Diencephalon (tissue), 1 donor: ENCODE data around the gene C12orf60. TPM values are rescaled to one million over a fixed set of nuclear protein-coding genes. Genes with fewer than 3 reads are reported as not detected.

ENCODE experiments used
- total RNA-seq: library from RNA; depleted of rRNA; stranded (reverse); fragments of >200 nt; gene quantifications from one replicate; pipeline ENCODE4 v1.2.3, GENCODE V29; 2014

Gene C12orf60, protein sequence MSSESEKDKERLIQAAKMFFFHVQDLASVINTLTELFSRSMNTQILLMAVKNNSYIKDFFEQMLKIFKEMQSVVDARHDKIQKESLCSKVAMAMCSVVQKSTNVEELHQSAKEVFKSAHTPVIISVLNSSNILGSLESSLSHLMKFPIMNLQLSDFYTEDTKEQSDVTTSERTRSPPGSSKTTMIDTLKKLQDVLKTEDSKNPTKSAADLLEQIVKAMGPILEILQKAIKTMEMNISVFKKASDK
- total RNA-seq = 3.7 TPM

DNA sequence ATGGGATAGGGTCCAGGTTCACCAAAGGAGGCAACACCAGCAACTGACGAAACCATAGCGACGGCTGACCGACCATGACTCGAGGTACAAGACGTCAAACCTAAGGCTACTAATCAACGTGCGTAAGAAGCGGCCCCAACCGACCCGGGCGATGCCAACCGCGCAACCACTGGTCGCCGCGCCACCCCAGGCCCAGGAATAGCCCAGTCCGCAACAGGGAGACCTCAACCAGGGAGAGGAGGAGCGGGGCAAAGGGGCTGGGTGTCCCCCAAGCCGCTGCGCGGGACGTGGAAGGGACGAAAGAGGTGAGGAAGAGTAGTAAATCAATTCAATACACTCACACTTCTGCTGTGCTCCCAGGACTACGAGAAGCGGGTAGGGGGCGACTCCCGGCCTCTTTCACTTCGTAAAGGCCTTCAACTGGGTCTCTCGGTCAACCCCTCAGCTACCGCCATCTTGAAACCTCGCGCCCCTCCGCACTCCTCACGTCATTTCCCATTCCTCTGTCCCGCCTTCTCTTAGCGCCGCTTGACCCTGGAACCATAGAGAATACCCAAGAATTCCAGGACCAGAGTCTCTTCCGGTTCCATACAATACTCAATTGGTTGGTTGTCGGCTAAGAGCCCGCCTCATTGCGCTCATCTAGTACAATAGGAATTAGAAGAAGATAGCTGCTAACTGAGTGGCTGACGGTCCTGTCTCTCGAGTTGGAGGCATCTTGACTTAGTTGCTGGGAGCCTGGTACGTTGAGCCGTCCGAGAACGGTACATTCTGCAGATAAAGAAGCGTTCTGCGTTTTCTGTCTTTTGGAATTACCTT lies at the start of gene C12orf60, which contains the start of gene WBP11:
Gene C12orf60 (plus strand): TSS at position 660 of the 819 bp plus-strand sequence. CDS start 19,266 bp downstream, outside the sequence.
Gene WBP11 (minus strand): TSS at position 468 of the 819 bp plus-strand sequence. CDS start 2,095 bp downstream, outside the sequence.

DNA sequence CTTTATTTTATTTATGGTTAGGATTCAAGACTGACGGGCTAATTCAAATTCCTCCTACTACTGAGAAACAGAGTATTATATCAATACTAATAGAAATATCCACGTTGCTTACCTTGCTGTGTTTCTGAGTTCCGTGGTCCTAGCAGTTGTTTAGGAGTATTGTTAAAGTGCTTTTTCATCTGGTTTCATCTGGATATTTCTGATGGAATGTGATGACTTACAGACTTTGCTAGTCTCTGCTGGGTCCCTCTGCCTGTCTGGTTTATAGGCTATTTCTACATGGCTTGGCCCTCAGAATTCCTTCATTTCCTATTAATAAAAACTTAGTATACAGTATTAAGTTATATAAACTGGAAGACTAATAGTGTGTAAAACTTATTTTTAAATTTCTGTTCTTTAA lies 10.5 kb downstream of the C12orf60 start, which contains the start of gene SMCO3:
Gene SMCO3 (minus strand): TSS at position 169 of the 400 bp plus-strand sequence. CDS start 7,502 bp downstream, outside the sequence.

DNA sequence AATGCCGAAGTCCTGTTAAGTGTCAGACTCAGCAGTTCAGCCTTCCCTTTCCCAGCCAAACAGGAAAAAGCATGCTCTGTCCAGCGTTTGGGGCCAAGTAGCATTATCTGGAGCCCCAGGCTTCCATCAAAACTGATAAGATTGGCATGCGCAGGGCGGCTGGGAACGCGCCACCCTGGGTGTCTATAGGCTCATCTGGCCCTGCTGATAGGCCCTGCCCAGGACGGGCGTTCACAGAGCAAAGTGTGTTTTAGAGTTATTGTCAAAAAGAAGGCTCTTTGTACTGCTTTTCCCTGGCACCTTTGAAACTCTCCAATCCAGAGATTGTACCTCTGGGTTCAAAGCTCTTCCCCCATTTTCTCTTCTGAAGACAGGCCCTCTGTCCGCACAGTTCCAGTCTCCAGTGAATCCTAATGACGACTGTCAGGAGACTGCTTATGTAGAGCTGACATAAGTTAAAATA lies 40.0 kb downstream of the C12orf60 start, which contains the start of gene ART4:
Gene ART4 (minus strand): TSS at position 102 of the 463 bp plus-strand sequence. CDS start 413 bp downstream, outside the sequence.

Other genes starting within 250 kb of the C12orf60 start
- gene PLBD1, start 235.8 kb upstream of the C12orf60 start, total RNA-seq = 3.2 TPM
- not detected for gene GUCY2C, start 107.1 kb upstream of the C12orf60 start, total RNA-seq
- 28.4 TPM for gene WBP11, start 192 bp upstream of the C12orf60 start, total RNA-seq
- not detected for gene SMCO3, start 10.5 kb downstream of the C12orf60 start, total RNA-seq
- 0.46 TPM for gene ART4, start 39.9 kb downstream of the C12orf60 start, total RNA-seq
- gene MGP, start 82.2 kb downstream of the C12orf60 start, total RNA-seq = 3.0 TPM
- gene ERP27, start 134.9 kb downstream of the C12orf60 start, total RNA-seq = 0.46 TPM
- gene ARHGDIB, start 157.9 kb downstream of the C12orf60 start, total RNA-seq = 19.4 TPM
- not detected for gene PDE6H, start 169.4 kb downstream of the C12orf60 start, total RNA-seq